ENCODE data around the gene IVNS1ABP.

DNA sequence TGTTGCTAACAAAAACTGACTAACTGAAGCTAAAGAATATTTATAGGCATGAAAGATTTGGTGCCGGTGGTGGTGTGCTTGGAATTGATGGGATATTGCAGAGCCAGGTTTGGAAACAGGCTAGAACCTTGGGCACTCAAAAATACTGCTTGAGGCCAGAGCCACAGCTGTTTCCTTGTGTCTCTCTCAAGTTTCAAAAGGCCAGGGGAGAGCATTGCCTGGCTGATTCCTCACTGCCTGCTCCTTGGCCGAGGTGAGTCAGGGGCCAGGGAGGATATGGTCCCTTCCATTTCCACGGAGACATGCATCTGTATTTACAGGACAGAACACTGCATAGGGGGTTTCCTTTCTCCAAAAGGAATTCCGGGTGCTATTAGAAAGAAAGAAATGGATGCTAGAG, 36.1 kb upstream of the IVNS1ABP start:
- no peak for TF ChIP-seq POLR2A (IDR thresholded peaks at IDR 0.05)
- TF ChIP-seq EP300 (IDR thresholded peaks at IDR 0.05) = no peak
